Cardiac ventricle fibroblast (primary cell): ENCODE data around the gene COX19. TPM values are rescaled to one million over a fixed set of nuclear protein-coding genes. Genes with fewer than 3 reads are reported as not detected.

Source experiments
- total RNA-seq: library from RNA; depleted of rRNA; stranded (reverse); fragments of >200 nt; gene quantifications from 2 replicates; pipeline ENCODE4 v1.2.3, GENCODE V29; 2015

Gene COX19, protein sequence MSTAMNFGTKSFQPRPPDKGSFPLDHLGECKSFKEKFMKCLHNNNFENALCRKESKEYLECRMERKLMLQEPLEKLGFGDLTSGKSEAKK
- 5.6 and 10.2 TPM in 2 replicates for total RNA-seq

DNA sequence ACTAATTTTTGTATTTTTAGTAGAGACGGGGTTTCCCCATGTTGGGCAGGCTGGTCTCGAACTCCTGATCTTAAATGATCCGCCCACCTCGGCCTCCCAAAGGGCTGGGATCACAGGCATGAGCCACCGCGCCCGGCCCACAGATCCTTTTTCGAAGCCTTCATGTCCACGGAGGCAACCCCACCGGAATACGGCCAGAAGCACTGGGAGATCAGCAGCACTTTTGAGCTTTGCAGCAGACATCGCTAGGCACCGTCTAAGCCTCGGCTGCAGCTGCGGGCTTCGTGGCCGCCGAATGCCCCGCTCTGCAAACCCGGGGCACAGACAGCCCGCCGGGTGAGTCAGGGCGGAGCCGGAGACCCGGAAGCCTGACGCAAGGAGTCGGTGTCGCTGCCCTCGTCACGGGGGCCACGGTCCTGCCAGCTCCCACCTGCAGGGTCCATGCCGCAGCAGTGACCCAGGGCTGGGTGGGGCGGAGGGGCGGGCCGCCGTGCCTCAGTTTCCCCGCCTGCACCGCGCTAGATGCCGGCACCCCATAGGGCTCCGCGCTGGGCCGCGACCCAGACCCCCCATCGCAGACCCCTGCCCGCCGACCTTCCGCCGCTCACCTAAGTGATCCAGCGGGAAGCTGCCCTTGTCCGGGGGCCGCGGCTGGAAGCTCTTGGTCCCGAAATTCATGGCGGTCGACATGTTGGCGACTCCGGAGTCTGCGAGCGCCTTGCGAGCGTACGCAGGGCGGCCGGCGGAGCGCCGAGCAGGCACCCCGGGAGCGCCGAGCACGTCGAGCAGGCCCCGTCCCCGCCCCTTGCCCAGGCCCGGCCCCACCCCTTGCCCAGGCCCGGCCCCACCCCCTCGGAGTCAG is at the start of gene COX19:
Gene COX19, minus strand, starts transcription at position 730 of the 862 bp plus-strand sequence. Its CDS starts 40 bp downstream, at position 690.

DNA sequence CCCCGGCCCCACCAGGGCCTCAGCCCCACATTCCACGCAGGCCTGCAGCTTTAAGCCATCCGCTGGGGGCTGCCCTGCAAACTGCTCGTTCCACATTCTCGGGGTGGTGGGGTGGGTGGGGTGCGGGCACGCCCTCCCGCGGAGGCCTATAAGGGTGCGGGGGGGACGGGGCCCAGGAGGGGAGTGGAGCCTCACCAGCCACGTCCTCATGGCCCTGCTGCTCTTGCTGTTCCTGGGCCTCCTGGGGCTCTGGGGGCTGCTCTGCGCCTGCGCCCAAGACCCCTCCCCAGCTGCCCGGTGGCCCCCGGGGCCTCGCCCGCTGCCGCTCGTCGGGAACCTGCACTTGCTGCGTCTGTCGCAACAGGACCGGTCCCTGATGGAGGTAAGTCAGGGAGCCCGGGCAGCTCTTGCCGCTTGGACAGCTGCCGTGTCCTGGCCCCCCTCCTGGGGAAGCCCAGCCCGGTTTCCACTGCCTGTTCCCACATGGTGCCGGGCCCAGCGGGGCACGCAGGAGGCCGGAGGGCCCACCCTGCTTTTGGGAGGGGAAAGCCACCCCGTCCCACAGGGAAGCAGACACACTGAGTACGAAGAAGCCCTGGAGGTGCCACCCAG is 7.8 kb upstream of the COX19 start, which contains the start of gene CYP2W1:
Gene CYP2W1, plus strand, starts transcription at position 178 of the 612 bp plus-strand sequence. Its CDS starts 31 bp downstream, at position 209.

DNA sequence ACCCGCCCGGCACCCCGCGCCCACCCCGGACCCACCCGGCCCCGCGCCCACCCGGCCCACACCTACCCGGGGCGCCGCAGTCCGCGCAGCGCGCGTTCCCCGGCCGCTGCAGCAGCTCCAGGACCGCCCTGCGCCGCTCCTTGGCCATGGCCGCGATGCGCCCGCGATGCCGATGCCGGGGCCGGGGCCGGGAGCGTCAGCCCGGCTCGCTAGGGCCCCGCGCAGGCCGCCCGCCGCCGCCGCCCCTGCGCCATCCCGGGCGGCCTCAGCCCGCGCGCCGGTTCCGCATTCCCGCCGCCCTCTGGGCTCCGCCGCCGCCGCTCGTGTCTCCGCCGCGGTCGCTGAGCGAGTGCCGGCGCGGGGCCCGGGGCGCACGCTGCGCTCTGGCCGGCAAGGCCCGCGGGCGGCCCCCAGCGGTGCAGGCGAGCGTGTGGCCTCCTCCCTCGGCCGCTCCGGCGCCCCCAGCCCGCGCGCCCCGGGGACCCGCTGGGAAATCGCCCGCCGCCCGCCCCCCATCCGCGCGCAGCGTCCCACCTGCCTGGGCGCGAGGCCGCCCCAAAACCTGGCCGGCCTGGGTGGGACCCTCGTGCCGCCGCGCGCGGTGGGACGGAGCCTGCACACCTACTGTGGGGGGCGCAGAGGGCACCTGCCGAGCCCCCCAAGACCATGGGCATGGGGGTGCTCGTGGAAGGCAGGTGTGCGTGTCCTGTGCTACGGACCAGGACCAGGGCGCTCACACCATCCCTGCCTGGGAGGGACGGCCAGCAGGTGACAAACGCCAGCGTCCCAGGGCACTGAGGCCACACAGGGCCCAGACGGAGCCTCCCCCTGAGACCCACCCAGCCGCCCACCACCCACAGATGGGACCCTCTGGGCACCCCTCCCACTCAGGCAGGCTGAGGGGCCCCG is 20.8 kb downstream of the COX19 start, which contains the start of gene ADAP1:
Gene ADAP1, minus strand, starts transcription at position 351 of the 909 bp plus-strand sequence. Its CDS starts 203 bp downstream, at position 148.

Other genes starting within 250 kb of the COX19 start
- 24.5 and 30.0 TPM in 2 replicates for gene DNAAF5, start 248.8 kb downstream of the COX19 start, total RNA-seq
- 7.5 and 9.4 TPM in 2 replicates for gene PRKAR1B, start 248.3 kb downstream of the COX19 start, total RNA-seq
- gene SUN1, start 143.1 kb downstream of the COX19 start, total RNA-seq: 70.4 and 76.4 TPM in 2 replicates
- 7.1 and 12.7 TPM in 2 replicates for gene GET4, start 99.0 kb downstream of the COX19 start, total RNA-seq
- 1.2 TPM in 2 replicates for gene ADAP1, start 20.9 kb downstream of the COX19 start, total RNA-seq
- gene CYP2W1, start 7.6 kb upstream of the COX19 start, total RNA-seq: not detected in 2 replicates
- 9.2 and 13.6 TPM in 2 replicates for gene GPR146, start 69.0 kb upstream of the COX19 start, total RNA-seq
- 5.6 and 7.6 TPM in 2 replicates for gene GPER1, start 112.6 kb upstream of the COX19 start, total RNA-seq
- gene ZFAND2A, start 184.6 kb upstream of the COX19 start, total RNA-seq: 15.7 and 19.5 TPM in 2 replicates